ENCODE data around the gene NUAK2.

Gene NUAK2

GRCh38 chr1:205321162-205321958, at the start of gene NUAK2 (continued):
- TF ChIP-seq PRDM6 (tag by site-specific recombination; IDR thresholded peaks at IDR 0.05) (no peak), ZNF157 (tag by site-specific recombination; IDR thresholded peaks at IDR 0.05) (no peak), ZNF366 (tag by site-specific recombination; conservative IDR thresholded peaks at IDR 0.05) (no peak), ZNF791 (tag by site-specific recombination; IDR thresholded peaks at IDR 0.05) (no peak), ZNF114 (tag by site-specific recombination; IDR thresholded peaks at IDR 0.05) (no peak), KLF16 (tag by site-specific recombination; IDR thresholded peaks at IDR 0.05) (peak; percentile 71; the same call in 1 of the 2 replicates), KLF10 (tag by site-specific recombination; IDR thresholded peaks at IDR 0.05) (peak; percentile 44; the same call in 1 of the 2 replicates), ZBTB21 (tag by site-specific recombination; IDR thresholded peaks at IDR 0.05) (no peak), ZNF138 (tag by site-specific recombination; IDR thresholded peaks at IDR 0.05; ENCODE audit: borderline replicate concordance) (no peak), ZNF792 (tag by site-specific recombination; IDR thresholded peaks at IDR 0.05) (peak; percentile 17; the same call in 1 of the 2 replicates), ZNF544 (tag by site-specific recombination; IDR thresholded peaks at IDR 0.05) (no peak), ZNF600 (tag by site-specific recombination; IDR thresholded peaks at IDR 0.05) (peak; percentile 93), ZNF10 (tag by site-specific recombination; IDR thresholded peaks at IDR 0.05) (peak; percentile 69; the same call in 1 of the 2 replicates), ZNF548 (tag by site-specific recombination; IDR thresholded peaks at IDR 0.05) (no peak), ZNF16 (tag by site-specific recombination; IDR thresholded peaks at IDR 0.05; ENCODE audit: low read depth) (peak; percentile 98), ZNF433 (tag by site-specific recombination; IDR thresholded peaks at IDR 0.05; ENCODE audit: low read depth) (no peak), ZNF426 (tag by site-specific recombination; IDR thresholded peaks at IDR 0.05) (no peak), ZNF658 (tag by site-specific recombination; IDR thresholded peaks at IDR 0.05) (no peak), SALL2 (tag by site-specific recombination; IDR thresholded peaks at IDR 0.05; ENCODE audit: borderline replicate concordance) (no peak), ZNF423 (tag by site-specific recombination; IDR thresholded peaks at IDR 0.05) (no peak), HOXD13 (CRISPR knock-in tag; IDR thresholded peaks at IDR 0.05; ENCODE audit: borderline replicate concordance) (no peak), ZNF202 (tag by site-specific recombination; IDR thresholded peaks at IDR 0.05; ENCODE audit: borderline replicate concordance) (no peak), ZNF155 (tag by site-specific recombination; IDR thresholded peaks at IDR 0.05) (no peak), PATZ1 (tag by site-specific recombination; IDR thresholded peaks at IDR 0.05) (peak; percentile 66), BCL11B (tag by site-specific recombination; IDR thresholded peaks at IDR 0.05; ENCODE audit: low read depth) (no peak), ZNF266 (tag by site-specific recombination; IDR thresholded peaks at IDR 0.05; ENCODE audit: low read depth) (no peak), GLIS2 (tag by site-specific recombination; IDR thresholded peaks at IDR 0.05) (peak; percentile 49; the same call in 1 of the 2 replicates), ZNF830 (tag by site-specific recombination; IDR thresholded peaks at IDR 0.05; ENCODE audit: low read depth) (no peak), PRDM2 (tag by site-specific recombination; IDR thresholded peaks at IDR 0.05; ENCODE audit: borderline replicate concordance) (no peak), ZNF837 (tag by site-specific recombination; IDR thresholded peaks at IDR 0.05) (no peak), ZNF626 (tag by site-specific recombination; IDR thresholded peaks at IDR 0.05) (no peak), KLF8 (tag by site-specific recombination; IDR thresholded peaks at IDR 0.05) (no peak; the same call in 1 of the 2 replicates), ZNF521 (tag by site-specific recombination; IDR thresholded peaks at IDR 0.05) (no peak)
